Measurements from ENCODE around the gene OSBPL3. TPM values are rescaled to one million over a fixed set of nuclear protein-coding genes. Genes with fewer than 3 reads are reported as not detected.

The OSBPL3 gene
- total and polyA plus RNA-seq, 2 donors (not counting 3 experiments of a cell fraction or from before 2014, with no cell fraction given) = 7.5 to 27.1 TPM

DNA sequence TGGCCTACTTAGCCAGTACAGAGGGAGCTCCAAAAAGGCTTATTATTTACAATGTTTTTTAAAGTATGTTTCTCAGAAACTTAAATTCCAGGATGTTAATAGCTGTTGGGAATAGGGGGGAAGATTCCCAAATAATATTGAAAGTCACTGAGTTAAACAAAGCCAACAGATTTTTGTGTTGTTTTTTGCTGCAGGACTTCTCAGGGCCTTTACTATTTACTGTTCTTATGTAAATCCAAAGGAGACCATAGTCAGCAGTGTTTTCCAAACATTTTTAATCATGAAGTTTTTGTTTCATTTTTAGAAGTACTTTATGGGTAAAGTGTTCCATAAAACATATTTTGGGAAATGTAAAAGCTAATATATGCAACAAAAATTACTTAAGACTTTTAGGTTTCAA is 122.4 kb downstream of the OSBPL3 start:
- intact Hi-C loops (cut with micrococcal nuclease) = no loop called here
- no peak for DNase-seq (ENCODE audit: low read depth, low spot score)
- Histone ChIP-seq H3K79me2 (ENCODE audit: control insufficient read depth, insufficient read depth, low read length) (no peaks in the 10 kb centered on the region), H3K4me3 (replicated peaks in 1 of 3; ENCODE audit: insufficient read depth in 1 of 3, low read depth in 1 of 3, low read length in 3 of 3) (no peak overlapping the region), H3K36me3 (ENCODE audit: control insufficient read depth in 2 of 2, extremely low read depth in 1 of 2, insufficient read depth in 2 of 2, low read length in 2 of 2) (no peaks in the 10 kb centered on the region), H3K9me3 (replicated peaks; ENCODE audit: control insufficient read depth, insufficient read depth, low read length) (no peaks in the 10 kb centered on the region), H3K27me3 (ENCODE audit: control insufficient read depth in 2 of 2, insufficient read depth in 2 of 2, low read length in 2 of 2) (no peaks in the 10 kb centered on the region), H3K4me2 (ENCODE audit: insufficient read depth, low read length) (no peak overlapping the region), H3K27ac (ENCODE audit: insufficient read depth, low read depth, low read length) (no peak overlapping the region), H3K9me1 (replicated peaks; ENCODE audit: control insufficient read depth, extremely low read depth, insufficient read depth, low read length) (no peaks in the 10 kb centered on the region), H4K20me1 (replicated peaks; ENCODE audit: control insufficient read depth, extremely low read depth, insufficient read depth, low read length) (no peaks in the 10 kb centered on the region), H3K9ac (replicated peaks; ENCODE audit: extremely low read depth, insufficient read depth, low read length) (no peak overlapping the region), H3K4me1 (ENCODE audit: control insufficient read depth, extremely low read depth, insufficient read depth, low read length) (no peaks in the 10 kb centered on the region), H2AFZ (ENCODE audit: low read depth, low read length) (no peak overlapping the region)
- FAIRE-seq = no peak
- dilution Hi-C loops (cut with MboI; ENCODE audit: extremely low pct_ligation_motif_present, low sequenced_read_pairs) = no loop called here
- TF ChIP-seq MYC (IDR thresholded peaks at IDR 0.05; ENCODE audit: low read depth, low read length) (no peak), MAX (IDR thresholded peaks at IDR 0.05; ENCODE audit: insufficient read depth, insufficient read length) (no peak), EZH2 (IDR thresholded peaks at IDR 0.05; ENCODE audit: borderline replicate concordance, low read depth, low read length, severe bottlenecking) (no peak), FOS (IDR thresholded peaks at IDR 0.05; ENCODE audit: borderline replicate concordance, insufficient read depth, low read length) (no peak), GATA2 (IDR thresholded peaks at IDR 0.05; ENCODE audit: insufficient read depth, insufficient read length, low read depth, low read length) (no peak), POLR2AphosphoS5 (IDR thresholded peaks at IDR 0.05; ENCODE audit: insufficient read depth, low read depth, low read length) (no peak), JUN (IDR thresholded peaks at IDR 0.05; ENCODE audit: borderline replicate concordance, insufficient read depth, insufficient read length, low read depth) (no peak), POLR2A (IDR thresholded peaks at IDR 0.05; ENCODE audit: low read depth, low read length) (no peak)
- TF ChIP-seq, protein P1, sequence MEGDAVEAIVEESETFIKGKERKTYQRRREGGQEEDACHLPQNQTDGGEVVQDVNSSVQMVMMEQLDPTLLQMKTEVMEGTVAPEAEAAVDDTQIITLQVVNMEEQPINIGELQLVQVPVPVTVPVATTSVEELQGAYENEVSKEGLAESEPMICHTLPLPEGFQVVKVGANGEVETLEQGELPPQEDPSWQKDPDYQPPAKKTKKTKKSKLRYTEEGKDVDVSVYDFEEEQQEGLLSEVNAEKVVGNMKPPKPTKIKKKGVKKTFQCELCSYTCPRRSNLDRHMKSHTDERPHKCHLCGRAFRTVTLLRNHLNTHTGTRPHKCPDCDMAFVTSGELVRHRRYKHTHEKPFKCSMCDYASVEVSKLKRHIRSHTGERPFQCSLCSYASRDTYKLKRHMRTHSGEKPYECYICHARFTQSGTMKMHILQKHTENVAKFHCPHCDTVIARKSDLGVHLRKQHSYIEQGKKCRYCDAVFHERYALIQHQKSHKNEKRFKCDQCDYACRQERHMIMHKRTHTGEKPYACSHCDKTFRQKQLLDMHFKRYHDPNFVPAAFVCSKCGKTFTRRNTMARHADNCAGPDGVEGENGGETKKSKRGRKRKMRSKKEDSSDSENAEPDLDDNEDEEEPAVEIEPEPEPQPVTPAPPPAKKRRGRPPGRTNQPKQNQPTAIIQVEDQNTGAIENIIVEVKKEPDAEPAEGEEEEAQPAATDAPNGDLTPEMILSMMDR (IDR thresholded peaks at IDR 0.05; ENCODE audit: extremely low read depth in 1 of 2, insufficient read depth in 1 of 2, low read depth in 1 of 2, low read length in 2 of 2) = no peak
- POLR2A ChIA-PET = no interaction called here
- CTCF ChIA-PET = interaction anchor here (1.1 to 1.3 kb wide), 4 partner anchors 25 to 213 kb away, joined by 3 to 4 read pairs (median 3); no protein-coding TSS in a partner anchor
- BruUV-seq (replicated peaks) = no TSS peak

Data from endothelial cell of umbilical vein (primary cell).